Tibial nerve (tissue), 4 donors: ENCODE data around the gene GPX5. TPM values are rescaled to one million over a fixed set of nuclear protein-coding genes. Genes with fewer than 3 reads are reported as not detected.

Experiments used
- DNase-seq, 2 donors: peaks; one replicate each; pipeline ENCODE4 v3.0.0-alpha.2; 2019; ENCODE audit warnings: low spot score in 2 of 2
- H3K27ac ChIP-seq, 4 donors: fragments of 200-600 bp; sonication (generic) in 3 of 4; one replicate each; pipeline ENCODE4 v1.5.1; 2017 to 2019; ENCODE audit warnings: mild to moderate bottlenecking in 1 of 4
- H3K27me3 ChIP-seq, 2 donors: fragments of 200-600 bp; sonication (generic) in 1 of 2; one replicate each; pipeline versions ENCODE4 v1.5.1 to v1.6.0; 2017 to 2019
- H3K36me3 ChIP-seq, 3 donors: fragments of 200-600 bp; sonication (generic); one replicate each; pipeline ENCODE4 v1.5.1; 2018 to 2019
- H3K4me1 ChIP-seq, 4 donors: fragments of 200-600 bp; sonication (generic) in 3 of 4; one replicate each; pipeline ENCODE4 v1.5.1; 2017 to 2019
- H3K4me3 ChIP-seq, 4 donors: fragments of 200-600 bp; sonication (generic) in 3 of 4; one replicate each; pipeline ENCODE4 v1.5.1; 2017 to 2019; ENCODE audit warnings: mild to moderate bottlenecking in 1 of 4, moderate library complexity in 1 of 4
- H3K9me3 ChIP-seq, 4 donors: fragments of 200-600 bp; sonication (generic) in 3 of 4; one replicate each; pipeline ENCODE4 v1.5.1; 2017 to 2019
- EP300 ChIP-seq, 2 donors: sonication (generic); formaldehyde crosslinking; IDR thresholded peaks; one replicate each; pipeline ENCODE4 v1.6.1; 2017; ENCODE audit warnings: antibody characterized with exemption in 2 of 2, mild to moderate bottlenecking in 1 of 2
- POLR2A ChIP-seq, 2 donors: fragments of 450-650 bp; IDR thresholded peaks; one replicate each; pipeline ENCODE4 v1.6.1; 2017; ENCODE audit warnings: antibody characterized with exemption in 2 of 2, mild to moderate bottlenecking in 2 of 2, moderate library complexity in 2 of 2
- WGBS, 2 donors: methylation state at CpG; one replicate each; pipeline ENCODE4 v1.1.5; 2018; 5-methylcytosine and 5-hydroxymethylcytosine counted together
- total RNA-seq, 4 donors: library from RNA; depleted of rRNA; stranded (reverse); fragments of >200 nt; gene quantifications; one replicate each; pipeline ENCODE4 v1.1.0, GENCODE V29; 2016
- TF ChIP-seq, protein P1 (sequence below), 5 experiments: fragments of 200-600 bp in 3 of 5; fragments of 450-650 bp in 2 of 5; sonication (generic) in 3 of 5; IDR thresholded peaks; one replicate each; pipeline ENCODE4 v1.5.1; 2016 to 2019; ENCODE audit warnings: antibody characterized with exemption in 5 of 5, mild to moderate bottlenecking in 3 of 5, moderate library complexity in 2 of 5

GPX5 gene
- total RNA-seq, 4 donors from 2014 or later, result not detected

DNA sequence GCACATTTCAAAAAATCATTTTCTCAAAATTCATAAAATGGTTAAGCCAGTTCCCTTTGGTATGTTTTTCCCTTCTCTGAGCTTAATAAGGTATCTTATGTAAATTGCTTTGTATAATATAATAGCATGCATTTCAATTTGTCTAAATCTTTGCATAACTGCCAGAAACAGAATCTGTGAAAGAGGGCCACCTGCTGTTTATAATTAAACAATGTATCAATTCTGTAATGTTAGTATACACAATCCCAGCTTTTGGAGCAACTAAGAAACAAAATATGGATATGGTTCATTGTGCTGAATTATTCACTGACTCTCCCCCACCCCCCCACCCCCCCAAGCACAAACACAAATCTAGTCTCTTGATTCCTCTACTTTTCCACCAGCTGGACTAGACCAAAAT, 54.8 kb downstream of the GPX5 start:
- H3K9me3 ChIP-seq, result no peaks in the 10 kb centered on the region
- no peak overlapping the region for H3K27ac ChIP-seq
- H3K27me3 ChIP-seq, result peaks cover 0 to 5% of the 10 kb centered on the region in 2 donors
- no peak for DNase-seq
- TF ChIP-seq, protein P1, sequence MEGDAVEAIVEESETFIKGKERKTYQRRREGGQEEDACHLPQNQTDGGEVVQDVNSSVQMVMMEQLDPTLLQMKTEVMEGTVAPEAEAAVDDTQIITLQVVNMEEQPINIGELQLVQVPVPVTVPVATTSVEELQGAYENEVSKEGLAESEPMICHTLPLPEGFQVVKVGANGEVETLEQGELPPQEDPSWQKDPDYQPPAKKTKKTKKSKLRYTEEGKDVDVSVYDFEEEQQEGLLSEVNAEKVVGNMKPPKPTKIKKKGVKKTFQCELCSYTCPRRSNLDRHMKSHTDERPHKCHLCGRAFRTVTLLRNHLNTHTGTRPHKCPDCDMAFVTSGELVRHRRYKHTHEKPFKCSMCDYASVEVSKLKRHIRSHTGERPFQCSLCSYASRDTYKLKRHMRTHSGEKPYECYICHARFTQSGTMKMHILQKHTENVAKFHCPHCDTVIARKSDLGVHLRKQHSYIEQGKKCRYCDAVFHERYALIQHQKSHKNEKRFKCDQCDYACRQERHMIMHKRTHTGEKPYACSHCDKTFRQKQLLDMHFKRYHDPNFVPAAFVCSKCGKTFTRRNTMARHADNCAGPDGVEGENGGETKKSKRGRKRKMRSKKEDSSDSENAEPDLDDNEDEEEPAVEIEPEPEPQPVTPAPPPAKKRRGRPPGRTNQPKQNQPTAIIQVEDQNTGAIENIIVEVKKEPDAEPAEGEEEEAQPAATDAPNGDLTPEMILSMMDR (IDR thresholded peaks at IDR 0.05), result no peak
- TF ChIP-seq EP300 (IDR thresholded peaks at IDR 0.05) (no peak), POLR2A (IDR thresholded peaks at IDR 0.05) (no peak)
- no peak overlapping the region for H3K4me3 ChIP-seq
- no peaks in the 10 kb centered on the region for H3K36me3 ChIP-seq
- no peaks in the 10 kb centered on the region for H3K4me1 ChIP-seq

DNA sequence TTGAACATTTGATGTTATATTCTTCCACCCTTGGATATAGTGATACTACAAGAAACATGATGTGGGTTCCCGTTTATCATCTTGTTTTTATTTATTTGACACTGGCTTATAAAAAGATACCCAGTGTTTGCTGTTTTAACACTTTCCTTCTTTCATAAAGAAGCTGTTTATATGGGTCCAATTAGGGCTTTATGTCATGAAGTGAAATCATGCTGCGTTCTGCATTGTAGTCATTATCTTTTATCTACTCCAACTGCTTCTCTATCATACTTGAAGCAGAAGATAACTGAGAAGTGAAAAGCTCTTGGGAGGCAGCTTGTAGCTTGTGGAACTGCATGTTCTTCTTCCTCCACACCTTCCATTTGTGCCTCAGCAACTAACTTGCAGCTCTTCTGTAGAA, 57.8 kb downstream of the GPX5 start:
- Histone ChIP-seq H3K36me3 (no peaks in the 10 kb centered on the region), H3K9me3 (no peaks in the 10 kb centered on the region), H3K4me3 (no peak overlapping the region), H3K4me1 (peaks cover 0 to 9% (median 0%) of the 10 kb centered on the region in 4 donors), H3K27ac (no peak overlapping the region), H3K27me3 (peaks cover 0 to 29% of the 10 kb centered on the region in 2 donors)
- DNase-seq, result no peak
- 83 to 86% methylated on average over 2 of the region's 2 CpGs for whole genome bisulfite sequencing, 2 donors
- TF ChIP-seq EP300 (IDR thresholded peaks at IDR 0.05), result no peak
- TF ChIP-seq POLR2A (IDR thresholded peaks at IDR 0.05), result no peak
- TF ChIP-seq, protein P1 (IDR thresholded peaks at IDR 0.05), result no peak

Other genes starting within 250 kb of the GPX5 start
- 1 to 10 TPM; 5.0 to 6.9 (median 6.5) TPM for gene PGBD1, start 244.3 kb upstream of the GPX5 start, total RNA-seq
- gene ZSCAN31, start 189.7 kb upstream of the GPX5 start, total RNA-seq, result 10 to 100 TPM in 2 of 4 donors, 1 to 10 TPM in 2; 6.3 to 12.8 (median 9.2) TPM
- gene ZKSCAN3, start 175.9 kb upstream of the GPX5 start, total RNA-seq, result 10 to 100 TPM in 1 of 4 donors, 1 to 10 TPM in 3; 4.5 to 15.1 (median 7.1) TPM
- 1 to 10 TPM; 4.7 to 7.8 (median 7.2) TPM for gene ZSCAN12, start 126.1 kb upstream of the GPX5 start, total RNA-seq
- gene ZSCAN23, start 82.4 kb upstream of the GPX5 start, total RNA-seq, result 1 to 10 TPM; 1.5 to 6.6 (median 2.6) TPM
- gene GPX6, start 10.1 kb upstream of the GPX5 start, total RNA-seq, result not detected